GM19452 (cell line): ENCODE results near the gene TFF2.

ENCODE experiments used
- ATAC-seq: cut with Tn5 transposase; IDR thresholded peaks from one replicate; pipeline ENCODE4 v1.9.1; 2021; ENCODE audit not compliant: unreplicated experiment

TFF2 gene

DNA sequence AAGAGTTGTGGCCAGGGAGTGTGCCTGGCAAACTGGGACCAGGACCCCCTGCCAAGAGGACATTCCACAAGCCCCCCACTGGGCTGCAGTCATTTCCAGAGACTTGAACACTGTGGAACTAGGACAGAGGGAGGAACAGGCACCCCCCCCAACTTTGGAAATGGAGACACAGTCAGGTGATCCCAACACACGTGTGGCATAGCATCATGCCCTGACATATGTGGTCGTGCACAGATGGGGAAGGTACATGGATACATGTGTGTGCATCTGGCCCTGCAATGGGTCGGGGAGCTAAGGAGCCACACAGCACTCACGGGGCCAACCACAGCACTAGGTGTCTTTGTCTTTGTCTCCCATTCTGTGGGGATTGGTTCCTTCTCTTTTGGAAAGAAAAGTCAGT, 28.9 kb downstream of the TFF2 start:
- no peak for ATAC-seq

DNA sequence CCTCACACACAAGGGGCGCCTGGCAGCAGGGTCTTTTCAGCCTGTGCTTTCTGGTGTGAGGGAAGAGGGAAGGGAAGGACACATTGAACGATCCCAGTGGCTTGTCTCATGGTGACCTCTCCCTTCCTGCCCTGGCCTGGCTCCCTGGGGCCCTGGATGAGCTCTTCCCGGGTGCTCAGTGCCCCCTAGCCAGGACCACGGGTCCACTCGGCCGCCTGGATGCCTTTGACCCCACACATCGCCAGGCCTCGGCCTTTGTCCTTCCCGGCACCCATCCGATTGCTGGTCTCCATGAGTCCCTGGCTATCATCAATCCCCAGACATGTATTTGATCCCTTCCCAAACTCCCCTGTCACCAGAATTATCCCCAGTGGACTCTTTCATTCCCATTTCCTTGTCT, 29.6 kb downstream of the TFF2 start:
- no peak for ATAC-seq

GRCh38 chr21:42320791-42321190, 30.0 kb downstream of the TFF2 start:
- no peak for ATAC-seq

DNA sequence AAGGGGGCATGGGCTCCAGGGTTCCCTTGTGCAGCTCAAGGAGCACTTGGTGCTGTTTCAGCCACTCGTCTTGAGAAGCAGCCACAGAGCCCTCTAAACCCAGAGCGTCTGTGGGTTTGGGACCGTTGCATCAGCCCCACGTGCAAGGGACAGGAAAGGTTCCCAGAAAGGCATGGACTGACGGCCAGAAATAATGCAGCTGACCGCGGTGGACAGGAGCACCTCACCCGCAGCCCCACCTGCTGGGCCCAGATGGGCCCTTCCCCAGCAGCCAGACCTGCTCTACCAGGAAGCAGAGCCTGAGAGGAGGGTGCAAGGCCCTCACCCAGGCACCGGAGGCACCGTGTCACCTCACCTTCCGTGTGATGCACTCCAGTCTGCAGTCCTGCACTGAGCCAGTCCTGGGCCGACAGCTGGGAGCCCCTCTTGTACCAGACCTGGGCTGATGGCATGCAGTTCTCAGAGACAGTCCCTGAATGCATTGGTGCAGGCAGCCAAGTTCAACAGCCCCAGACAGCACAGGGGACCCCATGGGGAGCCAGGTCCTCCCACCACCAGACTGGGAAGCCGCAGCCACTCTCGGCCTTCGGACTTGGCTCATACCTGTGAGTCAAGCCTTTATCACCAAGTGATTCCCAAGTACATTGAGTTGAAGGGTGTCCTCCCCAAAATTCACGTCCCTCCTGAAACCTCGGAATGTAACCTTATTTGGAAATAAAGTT, 30.8 kb downstream of the TFF2 start:
- ATAC-seq: no peak

- ATAC-seq: no peak
These were observed 31.4 kb downstream of the TFF2 start for GRCh38 chr21:42319376-42319775.

GRCh38 chr21:42317826-42318746, 32.7 kb downstream of the TFF2 start:
- no peak for ATAC-seq

- no peak for ATAC-seq
These were observed 33.5 kb downstream of the TFF2 start for GRCh38 chr21:42317341-42317741.

DNA sequence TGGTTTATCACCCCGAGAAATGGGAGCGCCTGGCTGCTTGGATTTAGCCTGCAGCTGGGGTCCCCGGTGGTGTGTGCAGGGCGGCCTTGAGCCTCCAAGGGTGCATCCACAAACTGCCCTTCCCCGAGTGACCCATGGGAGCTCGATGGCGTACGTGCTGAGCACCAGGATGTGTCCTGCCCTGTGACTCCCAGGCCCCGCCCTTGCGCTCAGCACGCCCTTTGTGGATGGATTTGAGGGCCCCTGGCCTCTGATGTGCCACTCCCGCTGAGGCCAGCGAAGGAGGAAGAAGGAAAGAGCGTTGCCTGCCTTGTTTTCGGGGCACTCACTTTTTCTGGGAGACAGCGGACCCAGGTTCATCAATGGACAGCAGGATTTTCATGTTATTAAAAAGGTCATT, 33.9 kb downstream of the TFF2 start:
- ATAC-seq: no peak

DNA sequence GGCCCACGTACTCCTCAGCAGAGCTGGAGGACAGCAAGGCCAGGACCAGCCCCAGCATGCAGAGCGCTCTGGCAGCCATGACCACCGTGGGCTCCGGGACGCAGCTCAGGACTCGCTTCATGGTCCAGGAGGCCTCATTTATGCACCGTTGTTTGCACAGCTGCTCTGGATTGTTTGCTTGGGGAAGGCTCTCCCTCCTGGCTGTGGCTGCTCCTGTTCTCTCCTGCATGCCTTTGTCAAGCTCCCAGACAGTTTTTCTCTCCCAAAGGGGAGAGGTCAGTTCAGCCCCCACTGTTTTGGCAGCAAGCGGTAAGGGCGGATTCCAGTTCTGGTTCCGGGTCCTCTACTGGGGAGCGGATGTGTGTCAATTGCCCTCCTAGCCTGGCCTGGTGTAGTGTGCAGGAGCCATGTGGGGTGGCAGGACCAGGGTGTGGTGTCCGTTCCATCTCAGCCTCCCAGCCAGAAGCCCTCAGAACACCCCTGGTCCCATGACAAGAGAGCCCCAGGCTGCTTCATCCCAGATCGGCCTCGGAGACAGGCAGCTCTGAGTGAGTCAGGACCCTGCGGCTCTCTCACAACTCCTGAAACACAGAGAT, 35.4 kb downstream of the TFF2 start, which contains the start of gene TFF3:
Gene TFF3 (minus strand): TSS at position 114 of the 596 bp plus-strand sequence. CDS start 35 bp downstream, at position 79.
- no peak for ATAC-seq

GRCh38 chr21:42314616-42315295, 36.0 kb downstream of the TFF2 start:
- ATAC-seq: no peak

- ATAC-seq: no peak
These were observed 37.3 kb downstream of the TFF2 start for GRCh38 chr21:42313501-42313969.

DNA sequence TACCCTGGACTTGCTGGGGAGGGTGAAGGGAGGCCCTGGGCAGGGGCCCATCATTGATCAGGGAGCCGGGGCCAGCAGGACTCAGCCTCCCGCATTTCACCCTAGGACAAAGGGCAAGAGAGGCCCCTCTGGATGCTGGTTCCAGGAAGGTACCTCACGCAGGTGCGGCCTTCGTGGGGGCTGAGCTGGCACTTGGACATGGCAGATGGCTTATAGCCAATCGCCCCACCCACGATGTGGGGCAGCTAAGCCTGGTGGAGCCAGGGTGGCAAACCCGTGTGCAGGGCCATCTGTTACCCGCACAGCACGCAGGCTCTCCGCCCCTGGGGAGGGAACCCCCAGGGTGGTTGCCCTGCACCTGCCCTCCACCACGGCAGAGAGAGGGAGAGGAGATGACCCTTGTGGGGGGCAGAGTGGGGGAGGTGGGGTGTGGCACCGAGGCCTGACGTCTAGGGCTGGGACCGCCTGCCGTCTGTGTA, 38.1 kb downstream of the TFF2 start:
- ATAC-seq: no peak

DNA sequence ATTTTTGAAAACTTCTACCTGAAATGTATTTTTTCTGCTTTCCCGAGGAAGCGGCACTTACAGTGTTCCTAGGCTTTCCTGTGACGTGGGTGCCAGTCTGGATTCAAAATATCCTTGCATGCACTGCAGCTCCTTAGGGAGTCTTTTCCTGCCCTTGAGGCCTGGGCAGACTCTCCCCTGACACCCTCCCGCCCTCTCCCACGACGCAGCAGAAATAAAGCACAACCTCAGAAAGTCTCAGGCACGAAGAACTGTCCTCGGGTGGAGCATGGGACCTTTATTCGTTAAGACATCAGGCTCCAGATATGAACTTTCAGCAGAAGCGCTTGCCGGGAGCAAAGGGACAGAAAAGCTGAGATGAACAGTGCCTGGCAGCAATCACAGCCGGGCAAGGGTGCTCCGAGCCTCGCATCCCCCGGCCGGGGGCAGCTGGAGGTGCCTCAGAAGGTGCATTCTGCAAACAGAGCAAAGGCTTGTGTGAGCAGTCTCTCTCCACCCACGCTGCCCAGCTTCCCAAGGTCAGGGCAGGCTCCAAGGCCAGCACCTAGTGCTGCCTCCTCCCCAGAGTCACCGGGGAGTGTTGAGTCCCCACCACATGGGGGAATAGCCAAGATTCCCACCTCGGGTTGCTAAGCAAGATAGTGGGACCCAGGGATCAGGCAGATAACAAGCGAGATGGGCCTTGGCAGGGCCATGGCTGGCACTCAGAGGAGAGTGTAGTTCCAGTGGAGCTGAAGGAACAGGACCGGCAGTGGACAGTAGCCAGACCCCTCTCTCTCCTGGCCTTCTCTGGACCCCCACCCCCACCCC, 38.8 kb downstream of the TFF2 start:
- ATAC-seq: no peak

DNA sequence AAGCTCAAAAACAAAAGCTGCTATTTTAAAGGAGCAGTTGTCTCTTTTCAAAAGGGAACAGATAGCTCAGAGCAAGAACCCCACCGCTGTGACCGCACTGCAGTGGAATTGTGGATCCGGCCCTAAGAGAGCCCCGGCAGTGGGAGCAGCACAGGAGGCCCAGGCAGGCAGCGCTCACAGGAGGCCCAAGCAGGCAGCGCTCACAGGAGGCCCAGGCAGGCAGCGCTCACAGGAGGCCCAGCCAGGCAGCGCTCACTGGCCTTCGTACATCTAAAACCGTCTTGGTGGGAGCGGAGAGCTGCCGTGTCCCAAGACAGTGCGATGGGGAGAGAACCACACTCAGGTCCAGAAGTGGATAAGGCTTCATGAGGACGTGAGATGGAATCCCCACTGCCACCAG, 39.6 kb downstream of the TFF2 start:
- no peak for ATAC-seq

- ATAC-seq: no peak
These were observed 40.3 kb downstream of the TFF2 start for GRCh38 chr21:42310411-42311001.

DNA sequence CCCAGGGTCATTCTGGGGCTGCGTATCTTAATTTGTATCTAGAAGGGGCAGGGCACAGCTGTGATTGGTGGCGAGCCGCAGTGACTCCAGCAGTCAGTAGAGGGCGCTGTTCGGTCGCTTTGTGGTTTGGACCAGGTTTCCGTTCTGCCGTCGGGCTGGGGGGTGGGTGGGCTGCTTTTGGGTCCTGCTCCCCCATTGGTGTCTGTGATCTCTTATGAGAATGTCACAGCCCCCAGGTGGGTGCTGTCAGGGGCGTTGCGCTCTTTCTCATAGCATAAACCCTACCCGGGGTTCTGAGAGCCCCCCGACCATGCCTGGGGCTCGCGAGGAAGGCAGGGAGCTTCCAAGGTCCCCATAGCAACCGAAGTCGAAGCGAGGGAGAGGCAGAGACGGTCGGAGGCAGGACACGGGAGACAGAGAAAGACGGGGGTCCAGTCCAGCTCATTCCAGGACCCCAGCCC, 41.0 kb downstream of the TFF2 start:
- no peak for ATAC-seq

- ATAC-seq: no peak
These were observed 41.7 kb downstream of the TFF2 start for GRCh38 chr21:42308914-42309752.

GRCh38 chr21:42308161-42308913, 42.5 kb downstream of the TFF2 start:
- ATAC-seq: no peak
